Jurkat, Clone E6-1 (cell line): ENCODE measurements around the gene MAST4.

Source experiments
- DNase-seq: peaks from one replicate; pipeline ENCODE4 v3.0.0-alpha.2; 2011; ENCODE audit warnings: low read depth, low spot score
- H3K4me3 ChIP-seq: 2 replicates; pipeline ENCODE4 v1.5.1; 2011; ENCODE audit warnings: mild to moderate bottlenecking, low read length, control low read depth, moderate library complexity

MAST4 gene

DNA sequence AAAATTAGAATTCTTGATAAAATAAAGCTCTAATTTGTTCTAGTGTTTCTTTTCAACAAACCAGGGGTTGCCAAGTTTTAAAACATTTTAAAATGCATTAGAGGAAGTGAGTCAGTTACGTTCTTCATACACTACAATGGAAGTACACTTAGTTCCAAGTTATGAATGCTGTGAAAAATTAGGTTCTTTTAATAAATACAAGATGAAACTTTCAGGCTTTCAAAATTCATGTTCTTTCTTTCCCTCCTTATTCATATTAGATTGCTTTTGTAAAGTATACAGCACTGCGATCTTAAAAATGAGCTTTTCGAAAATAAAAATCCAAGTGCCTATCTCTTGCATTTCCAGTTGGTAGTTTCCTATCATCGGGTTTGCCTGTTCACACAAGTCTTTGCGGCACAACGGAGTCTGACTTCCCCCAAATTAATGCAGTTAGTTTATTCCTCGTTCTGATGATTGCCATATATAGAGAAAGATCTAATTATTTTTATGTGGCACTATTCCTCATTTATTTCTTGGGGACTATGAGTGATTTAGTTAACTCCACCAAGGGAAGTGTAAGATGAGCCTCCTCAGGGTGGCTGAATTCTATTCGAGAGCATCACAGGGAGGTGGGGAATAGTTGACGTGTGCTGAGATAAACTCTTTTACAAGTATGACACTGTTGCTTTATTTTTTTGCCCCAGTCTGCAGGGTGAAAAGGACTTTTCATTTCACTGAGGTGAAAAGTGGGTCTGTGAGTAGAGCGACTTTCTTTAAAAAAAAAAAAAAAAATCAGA lies 362.2 kb downstream of the MAST4 start:
- DNase-seq: no peak
- H3K4me3 ChIP-seq: no peak overlapping the region

DNA sequence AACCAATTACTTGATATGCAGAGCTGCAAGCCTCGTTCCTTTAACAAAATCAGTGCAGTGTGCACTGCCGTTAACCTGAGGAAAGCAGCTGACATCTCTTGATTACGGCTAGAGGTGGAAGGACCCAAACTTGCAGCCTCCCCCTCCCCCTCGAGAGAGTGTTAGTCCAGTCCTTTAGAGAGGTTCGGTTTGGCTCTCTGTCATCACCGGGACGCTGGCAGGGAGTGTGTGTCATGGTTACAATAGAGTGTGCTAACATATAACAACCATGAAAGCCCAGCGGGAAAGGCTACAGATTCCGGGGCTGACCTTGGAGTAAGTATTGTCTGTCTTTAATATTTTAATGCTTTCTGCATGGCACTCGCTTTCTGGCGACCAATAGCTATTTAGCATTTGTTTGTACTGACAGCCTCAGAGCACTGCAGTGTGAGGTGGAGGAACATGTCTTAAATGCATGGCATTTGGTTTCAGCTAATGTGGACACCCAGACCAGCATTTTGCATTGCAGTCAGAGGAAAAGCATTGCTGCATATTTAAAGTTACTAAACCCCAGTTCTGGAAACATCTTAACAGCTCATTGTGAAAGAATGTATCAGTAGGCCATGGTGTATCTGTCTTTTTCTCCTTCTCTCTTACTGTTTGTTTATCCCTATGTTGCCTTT lies 362.9 kb downstream of the MAST4 start:
- no peak for DNase-seq
- H3K4me3 ChIP-seq: no peak overlapping the region

DNA sequence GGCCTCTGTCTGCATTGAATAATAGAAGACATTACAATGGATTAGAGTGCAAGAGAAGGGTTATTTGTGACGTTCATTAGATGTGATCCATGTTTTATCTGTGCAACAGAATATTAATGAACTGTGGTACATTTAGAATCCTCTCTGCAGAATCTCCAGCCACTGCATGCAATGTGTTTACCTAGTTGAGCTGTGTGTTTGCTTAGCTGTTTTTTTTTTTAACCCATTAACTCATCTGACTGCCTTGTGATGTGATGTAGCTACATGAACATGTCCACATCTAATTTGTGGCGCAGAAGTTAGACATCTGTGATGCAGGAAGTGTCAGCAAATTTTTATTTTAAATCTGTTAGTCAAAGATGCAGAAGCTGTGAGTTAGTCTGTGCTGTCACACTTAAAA lies 363.5 kb downstream of the MAST4 start:
- DNase-seq: no peak
- no peak overlapping the region for H3K4me3 ChIP-seq

DNA sequence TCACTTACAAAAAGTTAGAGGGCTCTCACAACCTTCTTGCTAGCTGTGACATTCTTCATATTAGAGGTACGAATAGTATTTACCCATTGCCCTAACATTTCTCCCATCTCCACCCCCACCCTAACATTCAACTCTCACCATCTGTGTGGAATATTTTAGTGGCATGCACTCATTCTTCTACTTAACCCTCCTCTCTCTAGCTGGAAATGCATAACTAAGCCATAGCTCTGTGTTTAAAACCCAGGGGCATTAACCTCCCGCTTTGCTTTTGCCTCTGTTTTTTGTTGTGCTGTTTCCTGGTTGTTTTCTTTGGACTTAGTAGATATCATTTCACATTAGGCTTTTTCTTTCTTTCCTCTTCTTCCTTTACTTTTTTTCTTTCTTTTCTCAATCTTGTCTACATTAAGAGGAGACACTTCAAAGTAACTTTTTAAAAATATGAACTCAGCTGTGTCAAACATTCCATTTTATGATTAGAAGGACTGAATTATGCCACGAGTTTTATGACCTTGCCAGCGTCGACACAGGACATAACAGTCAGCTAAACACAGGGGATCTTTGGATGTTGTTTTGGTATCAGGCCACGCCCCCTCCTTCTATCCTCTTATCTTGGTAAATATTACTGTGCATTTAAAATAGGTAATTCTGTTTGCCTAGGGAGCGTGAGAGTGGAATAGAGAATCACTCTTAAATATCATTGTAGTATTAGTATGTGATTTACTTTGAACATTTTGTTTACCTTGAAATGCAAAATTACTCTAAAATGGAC lies 364.4 kb downstream of the MAST4 start:
- H3K4me3 ChIP-seq: no peak overlapping the region
- DNase-seq: no peak

DNA sequence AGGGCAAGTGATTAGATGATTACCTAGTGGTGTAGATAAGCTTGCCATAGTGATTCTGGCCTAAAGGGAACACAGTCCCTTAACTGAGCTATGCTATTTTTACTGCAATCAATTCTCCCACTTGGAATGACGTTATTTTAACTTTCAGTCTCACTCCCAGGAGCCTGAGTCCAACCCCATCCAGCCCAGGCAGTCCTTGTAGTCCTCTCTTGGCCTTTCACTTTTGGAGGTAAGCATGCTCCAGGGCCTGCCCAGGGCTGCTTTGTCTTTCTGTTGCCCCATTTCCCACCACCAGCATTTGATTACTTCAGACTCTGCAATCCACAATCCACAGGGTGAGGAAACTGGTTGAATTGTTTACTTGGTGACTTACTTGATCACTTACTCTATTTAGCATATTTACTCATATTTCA lies 367.4 kb downstream of the MAST4 start:
- no peak for DNase-seq

DNA sequence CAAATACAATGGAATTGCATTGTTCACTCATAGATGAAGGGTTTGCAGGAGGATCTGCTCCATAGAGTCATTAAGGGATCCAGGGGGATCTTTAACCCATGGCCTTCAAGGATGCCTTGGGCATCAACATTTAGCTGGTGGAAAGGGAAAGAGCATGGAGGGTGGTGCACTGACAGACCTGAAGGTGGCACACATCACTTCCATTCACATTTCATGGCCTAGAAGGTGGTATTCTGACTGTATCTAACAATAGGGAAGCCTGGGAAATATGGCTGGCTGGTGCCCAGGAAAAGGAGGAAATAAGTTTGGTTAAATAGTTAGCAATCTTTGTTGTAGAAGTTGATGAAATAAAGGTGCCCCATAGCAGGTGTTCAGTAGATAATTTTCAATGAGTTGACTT lies 370.2 kb downstream of the MAST4 start:
- no peak overlapping the region for H3K4me3 ChIP-seq
- DNase-seq: no peak

More for the DNA sequence above, 367.4 kb downstream of the MAST4 start:
- no peak overlapping the region for H3K4me3 ChIP-seq

DNA sequence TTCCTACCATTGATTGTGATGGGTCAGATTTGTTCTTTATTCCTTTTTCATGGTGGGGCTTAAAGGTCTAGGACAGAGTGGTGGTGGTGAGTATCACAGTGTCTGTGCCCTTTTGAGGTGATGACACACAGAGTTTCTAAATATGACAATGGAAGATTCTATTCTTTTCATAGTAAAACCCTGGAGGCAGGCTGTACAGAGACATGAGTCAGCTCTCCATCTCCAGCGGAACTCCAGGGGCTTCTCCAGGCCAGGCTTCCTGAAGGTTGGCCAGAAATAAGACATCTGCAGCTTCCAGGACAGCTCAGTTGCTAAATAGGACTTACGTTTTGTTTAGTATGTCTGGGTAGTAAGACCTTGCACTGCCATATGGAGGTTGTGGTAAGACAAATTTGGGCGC lies 370.9 kb downstream of the MAST4 start:
- DNase-seq: no peak
- H3K4me3 ChIP-seq: no peak overlapping the region

DNA sequence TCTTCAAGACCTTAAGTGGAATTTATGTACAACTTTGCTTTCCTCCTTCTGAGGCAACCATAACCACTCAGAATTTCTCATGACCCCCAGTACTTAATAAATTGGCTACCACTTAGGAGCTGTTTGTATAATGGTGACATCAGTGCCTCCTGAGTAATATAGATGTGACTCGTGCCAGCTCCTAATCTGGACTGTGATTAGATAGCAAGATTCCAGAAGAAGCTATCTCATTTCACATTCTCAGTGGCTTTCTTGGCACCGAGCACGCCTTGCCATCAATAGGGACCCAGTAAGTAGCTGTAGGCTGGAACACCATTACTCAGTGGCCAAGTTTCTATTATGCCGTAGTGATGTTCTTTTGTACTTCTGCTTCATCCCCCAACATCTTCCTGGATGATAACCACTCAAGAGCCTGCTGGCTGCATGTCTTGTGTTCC lies 371.7 kb downstream of the MAST4 start:
- no peak for DNase-seq
- H3K4me3 ChIP-seq: no peak overlapping the region

DNA sequence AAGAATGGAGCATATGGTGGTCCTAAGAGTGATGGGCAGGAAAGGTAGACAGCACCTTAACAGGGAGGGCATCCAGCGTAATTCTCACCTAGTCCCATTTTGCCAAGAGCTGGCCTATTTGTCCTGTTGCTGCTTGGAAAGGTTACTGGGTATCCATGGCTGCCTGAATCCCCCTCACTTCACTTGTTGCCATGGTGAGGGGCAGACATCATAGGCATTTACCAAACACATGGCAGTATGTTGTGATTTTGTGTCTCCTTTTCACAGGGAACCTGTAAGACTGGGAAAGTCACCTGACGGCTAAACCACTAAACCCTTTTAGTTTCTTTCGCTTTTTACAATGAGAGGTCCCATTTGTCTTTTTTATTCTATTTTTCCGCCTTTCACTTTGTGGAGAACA lies 373.3 kb downstream of the MAST4 start:
- no peak for DNase-seq
- no peak overlapping the region for H3K4me3 ChIP-seq

DNA sequence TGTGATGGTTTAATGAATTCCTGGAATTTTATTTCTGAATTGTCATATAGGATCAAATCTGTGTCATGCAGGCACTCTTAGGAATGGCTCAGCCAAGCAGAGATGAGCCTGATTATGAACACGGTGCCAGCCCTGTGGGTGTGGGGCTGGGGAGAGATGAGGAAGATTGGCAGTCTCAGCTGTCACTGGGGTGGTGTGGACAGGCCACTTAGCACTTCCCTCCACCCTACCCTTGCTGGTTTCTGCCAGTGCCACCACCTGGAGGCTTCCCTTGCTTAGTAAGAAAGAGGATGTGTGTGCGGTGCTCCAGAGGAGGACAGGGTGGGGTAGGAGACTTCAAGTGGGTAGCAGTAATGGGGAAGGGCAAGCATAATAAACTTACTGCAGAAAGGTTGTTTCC lies 373.8 kb downstream of the MAST4 start:
- DNase-seq: no peak
- no peak overlapping the region for H3K4me3 ChIP-seq

DNA sequence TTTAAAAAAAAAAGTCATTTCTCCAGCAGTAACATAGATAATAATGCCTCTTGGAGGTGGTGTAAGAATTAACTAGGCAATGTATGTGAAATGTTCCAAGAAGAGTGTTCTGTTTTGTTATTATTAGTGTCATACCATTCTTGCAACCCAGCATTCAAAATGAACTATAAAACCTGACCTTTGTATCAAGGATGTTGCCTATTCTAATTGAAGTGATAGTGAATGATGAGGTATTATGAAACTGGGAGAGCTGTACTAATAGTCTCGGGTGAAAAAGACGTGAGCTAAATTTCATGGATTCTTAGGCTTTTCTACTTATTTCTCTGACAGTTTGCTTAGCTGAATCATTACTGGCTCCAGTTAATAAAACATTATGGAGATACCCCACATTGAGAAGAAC lies 375.8 kb downstream of the MAST4 start:
- DNase-seq: no peak
- H3K4me3 ChIP-seq: no peak overlapping the region

DNA sequence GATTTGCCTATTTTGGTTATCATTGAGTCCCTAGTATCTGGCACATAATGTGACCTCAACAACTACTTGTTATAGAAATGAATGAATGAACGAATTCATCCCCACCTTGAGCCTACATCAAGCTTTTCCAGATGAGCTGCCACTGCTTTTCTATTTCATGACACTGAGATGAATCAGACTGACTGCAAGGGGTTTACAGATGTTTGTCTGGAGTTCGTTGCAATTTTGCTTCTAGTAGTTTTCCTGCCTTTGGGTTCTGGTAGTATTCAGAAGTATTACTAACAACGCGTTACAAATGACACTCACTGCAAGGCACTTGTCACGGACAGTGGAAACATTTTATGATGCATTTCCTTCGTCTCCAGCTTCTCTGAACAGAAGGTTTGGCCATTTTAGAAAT lies 378.1 kb downstream of the MAST4 start:
- no peak overlapping the region for H3K4me3 ChIP-seq
- DNase-seq: no peak

DNA sequence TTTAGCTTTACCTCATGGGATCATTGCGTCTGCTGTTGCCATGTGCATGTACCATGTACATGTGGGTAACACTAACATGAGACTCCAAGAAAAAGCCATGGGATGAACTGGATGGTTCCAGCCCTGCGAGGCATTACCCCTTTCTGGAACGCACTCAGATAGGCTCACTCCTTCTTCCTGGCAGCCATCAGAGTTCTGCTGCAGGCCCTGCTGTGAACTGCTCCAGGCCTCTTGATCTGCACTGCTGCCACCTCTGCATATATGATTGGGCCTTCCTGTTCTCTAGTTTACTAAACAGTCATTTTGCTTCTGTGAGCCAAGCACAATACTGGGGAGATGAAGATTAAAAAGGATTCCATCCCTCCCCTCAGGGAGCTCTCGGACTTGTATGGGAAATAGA lies 379.9 kb downstream of the MAST4 start:
- no peak overlapping the region for H3K4me3 ChIP-seq
- no peak for DNase-seq

DNA sequence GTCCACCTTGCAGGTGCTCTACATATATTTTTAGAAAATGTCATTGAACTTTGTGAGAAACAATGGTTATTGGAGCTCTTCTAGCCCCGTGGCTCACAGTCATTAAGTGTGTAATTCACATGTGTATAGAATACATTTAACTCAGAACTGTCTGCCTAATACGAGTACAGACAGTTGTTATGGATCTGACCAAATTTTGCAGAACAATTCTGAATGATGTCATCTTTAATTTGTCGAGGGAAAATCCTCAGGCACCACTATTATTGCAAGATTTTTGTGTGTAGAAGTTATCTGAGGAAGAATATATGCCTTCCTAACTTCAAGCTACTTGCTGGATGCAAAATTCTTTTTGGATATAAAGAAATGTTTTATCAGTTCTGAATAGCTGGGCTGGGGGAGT lies 383.5 kb downstream of the MAST4 start:
- no peak for DNase-seq
- H3K4me3 ChIP-seq: no peak overlapping the region

DNA sequence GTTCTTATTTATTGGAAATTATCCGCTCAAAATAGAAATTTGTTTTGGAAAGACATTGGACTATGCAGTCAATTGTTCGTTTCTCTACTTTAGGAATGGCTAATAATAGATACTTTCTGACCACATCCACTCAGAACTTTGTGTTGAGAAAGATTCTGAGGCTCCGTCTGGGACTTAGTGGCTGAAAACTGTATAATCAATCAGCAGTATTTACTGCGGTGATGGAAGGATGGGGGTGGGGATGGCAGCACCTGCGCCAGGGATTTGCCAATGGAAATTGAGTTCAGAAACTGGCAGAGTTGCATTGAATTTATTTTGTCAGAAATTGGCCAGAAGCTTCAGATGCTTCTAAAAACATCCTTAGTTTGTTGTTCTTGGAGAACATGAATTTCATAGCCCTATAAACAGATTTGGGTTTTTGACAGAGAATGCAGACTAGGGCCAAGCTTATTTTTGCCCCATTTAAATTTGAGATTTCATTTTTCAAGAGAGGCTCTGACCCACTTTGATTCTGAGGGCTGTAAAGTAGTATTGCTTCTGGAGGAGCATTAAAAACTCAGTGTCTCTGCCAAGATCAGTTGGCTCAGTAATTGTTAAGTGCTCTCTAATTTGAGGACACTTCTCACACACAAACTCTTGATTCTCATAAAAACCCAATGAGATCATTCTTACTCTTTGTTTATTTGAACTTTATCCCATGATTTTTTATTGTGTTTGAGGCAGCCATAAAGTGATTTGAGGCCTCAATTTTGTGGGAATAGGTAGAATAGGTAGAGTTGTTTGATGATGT lies 385.3 kb downstream of the MAST4 start:
- DNase-seq: no peak

DNA sequence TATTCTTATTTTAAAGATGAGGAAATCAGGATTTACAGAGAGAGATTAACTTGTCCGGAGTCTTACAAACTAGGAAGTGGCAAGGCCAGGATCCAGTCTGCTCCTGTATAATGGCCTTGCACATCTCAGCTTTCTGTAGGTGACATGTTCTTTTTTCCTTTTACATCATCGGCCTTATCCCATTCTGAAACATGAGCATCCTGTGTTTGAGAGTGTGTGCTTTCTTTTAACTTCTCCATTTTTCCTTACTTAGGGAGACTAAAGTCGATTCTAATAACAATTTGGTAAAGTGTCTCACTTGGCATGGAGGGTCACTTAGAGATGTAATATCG lies 385.8 kb downstream of the MAST4 start:
- no peak for DNase-seq
- no peak overlapping the region for H3K4me3 ChIP-seq

More for the DNA sequence above, 385.3 kb downstream of the MAST4 start:
- no peak overlapping the region for H3K4me3 ChIP-seq

DNA sequence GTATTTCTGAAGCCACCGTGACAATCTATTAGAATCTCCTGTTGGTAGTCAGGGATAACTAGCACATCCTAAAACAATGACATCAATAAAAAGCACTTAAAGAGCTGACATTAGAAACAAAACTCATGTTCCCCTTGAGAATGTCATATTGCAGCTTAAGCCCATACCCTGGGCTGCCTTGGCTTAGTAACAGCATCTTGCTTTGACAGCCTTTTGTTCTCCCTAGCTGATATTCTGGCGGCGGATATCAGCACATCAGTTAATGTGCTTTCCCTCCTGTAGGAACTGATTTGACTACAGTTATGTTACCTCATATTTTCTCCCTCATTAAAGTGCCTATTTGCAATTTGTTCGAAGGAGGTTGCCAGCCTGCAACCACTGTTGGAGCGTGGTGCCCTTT lies 386.3 kb downstream of the MAST4 start:
- H3K4me3 ChIP-seq: no peak overlapping the region
- no peak for DNase-seq

DNA sequence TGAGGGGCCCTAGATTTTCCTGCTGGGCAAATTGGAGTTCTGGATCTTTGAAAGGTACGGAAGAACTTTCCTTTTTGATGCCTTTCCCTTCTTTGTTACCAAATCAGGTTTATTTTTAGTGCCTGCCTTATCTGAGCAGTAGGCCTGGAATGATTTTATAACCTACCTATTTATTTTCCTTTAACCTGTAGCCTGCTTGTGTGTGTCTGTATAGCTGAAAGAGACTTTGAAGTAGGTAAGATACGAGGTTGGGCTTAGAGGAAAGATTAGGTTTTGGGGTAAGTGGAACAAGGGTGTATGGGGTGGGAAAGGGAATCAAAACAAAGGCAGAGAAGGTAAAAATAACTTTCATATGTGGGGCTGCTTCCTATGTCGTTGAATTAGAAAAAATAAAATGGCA lies 389.2 kb downstream of the MAST4 start:
- no peak for DNase-seq
- H3K4me3 ChIP-seq: no peak overlapping the region

DNA sequence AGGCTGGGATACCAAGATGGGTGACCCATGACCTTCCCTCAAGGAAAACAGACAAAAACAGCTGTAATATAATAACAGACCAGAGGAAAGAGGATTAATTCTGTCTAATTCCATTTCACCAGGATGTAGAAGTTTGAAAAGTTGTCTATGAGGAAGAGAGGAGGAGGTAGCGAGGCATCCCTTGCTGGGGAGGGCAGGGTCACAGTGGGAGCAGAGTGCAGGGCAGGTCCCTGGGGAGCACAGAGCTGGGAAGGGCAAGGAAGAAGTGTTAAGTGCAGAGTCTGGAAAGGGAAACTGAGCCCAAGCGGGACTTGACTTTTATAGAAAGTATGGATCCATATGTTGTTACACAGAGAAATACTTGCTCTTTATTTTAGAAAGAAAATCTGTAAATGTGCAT lies 389.8 kb downstream of the MAST4 start:
- H3K4me3 ChIP-seq: no peak overlapping the region
- DNase-seq: no peak

DNA sequence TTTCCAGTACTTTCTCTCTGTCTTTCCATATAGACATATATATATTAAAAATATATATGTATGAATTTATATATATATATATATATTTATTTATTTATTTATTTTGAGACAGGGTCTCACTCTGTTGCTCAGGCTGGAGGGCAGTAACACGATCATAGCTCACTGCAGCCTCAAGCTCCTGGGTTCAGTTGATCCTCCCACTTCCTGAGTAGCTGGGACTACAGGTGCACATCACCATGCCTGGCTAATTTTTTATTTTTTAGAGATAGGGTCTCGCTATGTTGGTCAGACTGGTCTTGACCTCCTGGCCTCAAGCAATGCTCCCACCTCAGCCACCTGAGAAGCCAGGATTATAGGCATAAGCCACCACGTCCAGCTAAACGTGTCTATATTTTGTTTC lies 390.3 kb downstream of the MAST4 start:
- DNase-seq: no peak
- no peak overlapping the region for H3K4me3 ChIP-seq
